Panc1 (cell line): ENCODE results near the gene IGFALS.

Experiments
- CTCF ChIP-seq: fragments of 450-650 bp; IDR thresholded peaks from 2 replicates; pipeline ENCODE4 v1.5.1; 2017; ENCODE audit warnings: mild to moderate bottlenecking
- POLR2AphosphoS5 ChIP-seq: IDR thresholded peaks from 2 replicates; pipeline ENCODE4 v1.6.1; 2012; ENCODE audit warnings: mild to moderate bottlenecking, low read depth, low read length, moderate library complexity
- SIN3A ChIP-seq: IDR thresholded peaks from 2 replicates; pipeline ENCODE4 v1.6.1; 2012; ENCODE audit warnings: low read depth, mild to moderate bottlenecking, low read length, moderate library complexity, borderline replicate concordance; ENCODE audit not compliant: insufficient read depth

GRCh38 chr16:1749152-1750117 lies 44.1 kb downstream of the IGFALS start:
- TF ChIP-seq CTCF (no peak), SIN3A (no peak), POLR2AphosphoS5 (no peak)
